HT-29 (cell line): ENCODE results near the gene TGM6. TPM values are rescaled to one million over a fixed set of nuclear protein-coding genes. Genes with fewer than 3 reads are reported as not detected.

ENCODE experiments used
- DNase-seq: peaks from one replicate; pipeline ENCODE4 v3.0.0-alpha.2; 2015; ENCODE audit warnings: low spot score
- total RNA-seq: library from RNA; depleted of rRNA; stranded (reverse); fragments of >200 nt; shearing (Covaris generic); gene quantifications from 2 replicates; pipeline ENCODE4 v1.2.3, GENCODE V29; 2014; rRNA removed

Gene TGM6
- total RNA-seq = not detected in 2 replicates

GRCh38 chr20:2380601-2381000 is at the start of gene TGM6:
Gene TGM6, plus strand, starts transcription at chr20:2380901. Its CDS starts 68 bp downstream, at chr20:2380969.
- no peak for DNase-seq

GRCh38 chr20:2331106-2331505 is 49.6 kb upstream of the TGM6 start:
- no peak for DNase-seq

DNA sequence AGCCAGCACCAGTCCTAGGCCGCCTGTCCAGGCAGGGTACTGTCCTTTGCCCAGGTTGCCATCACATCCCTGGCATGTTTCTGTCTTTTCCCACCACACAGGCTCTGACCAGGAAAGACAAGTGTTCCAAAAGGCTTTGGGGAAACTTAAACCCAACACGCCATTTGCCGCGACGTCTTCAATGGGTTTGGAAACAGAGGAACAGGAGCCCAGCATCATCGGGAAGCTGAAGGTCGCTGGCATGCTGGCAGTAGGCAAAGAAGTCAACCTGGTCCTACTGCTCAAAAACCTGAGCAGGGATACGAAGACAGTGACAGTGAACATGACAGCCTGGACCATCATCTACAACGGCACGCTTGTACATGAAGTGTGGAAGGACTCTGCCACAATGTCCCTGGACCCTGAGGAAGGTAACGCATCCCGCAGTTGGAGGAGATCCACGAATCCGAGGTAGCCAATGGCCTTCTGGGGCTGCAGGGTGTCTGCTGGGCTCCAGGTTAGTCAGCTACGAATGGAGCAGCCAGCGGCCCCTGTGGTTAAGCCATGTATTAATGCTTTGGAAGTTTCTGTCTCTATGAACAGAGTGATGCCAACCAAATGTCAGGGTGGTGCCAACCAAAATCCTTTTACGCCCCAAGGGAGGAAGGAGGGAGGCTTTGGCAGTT is 48.7 kb upstream of the TGM6 start:
- DNase-seq = no peak

- DNase-seq = no peak
Observed at GRCh38 chr20:2332711-2333110, 48.0 kb upstream of the TGM6 start.

GRCh38 chr20:2333821-2334220 is 46.9 kb upstream of the TGM6 start:
- DNase-seq = no peak

DNA sequence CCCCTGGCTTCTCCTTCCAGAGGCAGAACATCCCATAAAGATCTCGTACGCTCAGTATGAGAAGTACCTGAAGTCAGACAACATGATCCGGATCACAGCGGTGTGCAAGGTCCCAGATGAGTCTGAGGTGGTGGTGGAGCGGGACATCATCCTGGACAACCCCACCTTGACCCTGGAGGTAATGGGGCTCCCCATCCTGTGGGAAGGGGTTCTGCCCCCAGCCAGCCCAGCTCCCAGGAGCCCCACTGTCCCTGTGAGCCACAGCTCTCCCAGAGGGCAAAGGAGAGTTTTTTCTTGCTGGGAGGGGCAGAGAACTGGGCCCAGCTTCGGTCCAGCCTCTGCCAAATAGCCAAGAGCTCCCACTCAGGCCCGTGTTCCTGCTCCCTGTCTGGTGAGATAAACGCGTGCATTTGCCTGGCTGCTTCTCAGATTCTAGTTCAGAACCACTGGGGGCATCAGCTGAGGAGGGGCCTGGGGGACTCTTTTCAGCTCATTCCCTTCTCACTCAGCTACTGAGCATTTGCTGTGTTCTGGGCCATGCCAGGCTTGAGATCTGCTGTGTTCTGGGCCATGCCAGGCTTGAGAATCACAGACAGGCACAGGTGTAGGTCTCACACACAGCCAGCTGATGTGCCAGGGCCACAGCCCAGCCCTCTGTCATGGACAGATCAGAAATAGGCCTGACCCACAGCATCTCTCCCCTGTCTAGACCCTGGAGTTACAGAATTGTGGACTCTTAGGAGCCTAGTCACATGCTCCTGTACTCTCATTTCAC is 45.4 kb upstream of the TGM6 start:
- DNase-seq = no peak

- DNase-seq = no peak
Observed at GRCh38 chr20:2336471-2336870, 44.2 kb upstream of the TGM6 start.

GRCh38 chr20:2337142-2337541 is 43.6 kb upstream of the TGM6 start:
- no peak for DNase-seq

- no peak for DNase-seq
Observed at GRCh38 chr20:2338411-2339066, 42.2 kb upstream of the TGM6 start.

GRCh38 chr20:2340136-2340535 is 40.6 kb upstream of the TGM6 start:
- DNase-seq = no peak

DNA sequence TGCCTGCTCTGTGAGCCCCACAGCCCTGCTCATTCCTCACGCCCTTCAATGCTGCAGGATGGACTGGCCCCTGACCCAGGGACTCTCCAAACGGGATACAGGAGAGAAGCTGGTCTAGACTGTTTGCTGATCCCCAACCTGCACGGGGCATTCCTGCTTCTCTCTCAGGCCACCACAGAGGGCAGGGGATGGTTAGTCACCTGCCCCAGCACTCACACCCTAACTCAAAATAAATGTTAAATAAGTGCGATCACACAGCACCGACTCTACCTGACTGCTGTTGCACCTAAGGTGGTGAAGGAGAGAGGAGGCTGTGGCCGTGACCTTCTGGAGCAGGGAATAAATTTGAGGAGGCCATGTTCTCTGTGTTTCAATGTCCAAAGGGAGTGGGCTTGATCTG is 39.9 kb upstream of the TGM6 start:
- no peak for DNase-seq

DNA sequence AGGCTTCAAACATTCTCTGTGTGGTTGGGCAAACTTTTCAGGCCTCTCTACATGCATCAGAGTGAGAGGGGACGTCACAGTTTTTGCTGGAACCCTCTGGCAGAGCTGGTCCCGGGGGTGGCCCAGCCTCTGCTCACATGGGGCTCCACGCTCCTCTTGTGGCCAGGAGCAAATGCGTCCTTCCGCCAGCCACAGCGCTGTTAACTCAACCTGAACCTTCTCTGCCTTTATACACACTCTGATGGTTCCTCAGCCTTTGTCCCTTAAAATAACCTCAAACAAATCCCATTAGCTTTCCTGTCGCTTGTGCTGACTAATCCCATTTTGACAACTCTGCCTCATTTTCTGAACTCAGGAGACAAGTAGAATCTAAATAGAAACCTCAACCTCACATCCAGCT is 39.4 kb upstream of the TGM6 start:
- no peak for DNase-seq

DNA sequence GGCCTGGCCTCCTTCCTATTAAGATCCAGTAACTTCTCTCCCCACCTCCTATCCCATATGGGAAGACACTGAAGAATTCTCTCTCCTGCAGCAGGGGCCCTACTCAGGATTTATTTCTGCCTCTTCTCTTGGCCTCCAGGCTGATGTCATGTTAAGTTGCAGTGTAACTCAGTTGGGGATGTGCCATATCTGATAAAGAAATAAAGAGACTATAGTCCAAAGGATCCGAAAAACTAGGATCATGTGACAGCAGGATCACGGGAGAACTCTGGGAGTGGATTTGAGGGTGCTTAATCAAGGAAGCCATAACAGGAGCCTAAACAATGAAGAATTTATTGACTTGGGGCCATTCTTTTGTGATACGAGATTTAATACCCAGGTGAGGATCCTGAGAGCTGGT is 38.5 kb upstream of the TGM6 start:
- no peak for DNase-seq

DNA sequence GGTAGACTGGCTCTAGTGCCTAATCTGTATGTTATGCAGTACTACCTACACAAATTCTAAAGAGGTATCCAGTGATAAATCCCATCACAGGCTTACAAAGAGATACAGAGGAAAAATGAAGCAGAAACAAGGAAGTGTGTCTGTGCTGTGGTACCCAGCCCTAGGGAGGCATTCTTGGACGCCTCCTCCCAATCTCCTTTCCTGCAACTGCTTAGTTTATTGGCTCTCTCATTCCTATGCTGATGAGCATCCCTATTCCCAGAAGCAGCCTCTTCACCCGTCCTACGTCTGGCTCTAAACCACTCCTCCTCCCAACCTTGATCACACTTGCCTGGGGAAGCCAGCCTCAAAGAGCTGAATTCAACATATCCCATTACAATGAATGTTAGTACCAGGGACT is 34.5 kb upstream of the TGM6 start:
- no peak for DNase-seq

GRCh38 chr20:2348336-2348735 is 32.4 kb upstream of the TGM6 start:
- no peak for DNase-seq

DNA sequence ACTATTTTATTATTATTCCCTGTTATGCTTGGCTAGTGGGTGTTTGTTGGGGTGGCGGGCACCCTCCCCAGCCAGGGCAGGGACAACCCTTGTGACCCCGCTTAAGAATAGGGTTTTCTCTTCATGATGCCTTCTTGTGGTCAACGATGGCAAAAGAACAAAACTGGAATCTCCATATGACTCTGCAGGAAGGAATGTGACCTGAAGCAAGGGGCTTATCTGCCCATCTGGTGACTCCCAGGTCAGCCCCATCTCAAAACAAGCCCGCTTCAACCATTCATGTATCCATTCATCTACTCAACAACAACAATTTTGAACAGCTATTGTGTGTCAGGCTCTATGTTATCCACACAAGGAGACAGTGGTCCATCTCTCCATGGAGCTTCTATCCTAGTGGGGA is 30.9 kb upstream of the TGM6 start:
- no peak for DNase-seq

GRCh38 chr20:2350606-2351005 is 30.1 kb upstream of the TGM6 start:
- DNase-seq = no peak

- DNase-seq = no peak
Observed at GRCh38 chr20:2353231-2353630, 27.5 kb upstream of the TGM6 start.

DNA sequence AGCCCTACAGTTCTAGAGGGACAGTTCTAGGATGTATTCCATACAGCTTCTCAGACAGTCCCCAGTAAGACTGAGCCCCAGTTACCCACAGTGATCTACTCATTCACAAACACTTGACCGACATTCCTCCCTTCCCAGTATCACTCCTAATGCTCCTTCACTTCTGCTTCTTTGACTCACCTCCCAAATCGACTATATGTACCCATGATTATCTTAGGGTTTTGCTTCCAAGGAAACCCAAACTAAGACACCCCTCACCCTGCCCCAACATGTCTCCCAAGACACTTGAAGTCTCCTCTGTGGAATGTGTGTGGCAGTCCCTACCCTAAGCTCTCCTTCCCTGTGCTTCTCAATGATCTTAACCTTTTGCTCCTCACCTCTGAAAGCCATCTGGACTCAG is 23.6 kb upstream of the TGM6 start:
- DNase-seq = no peak

DNA sequence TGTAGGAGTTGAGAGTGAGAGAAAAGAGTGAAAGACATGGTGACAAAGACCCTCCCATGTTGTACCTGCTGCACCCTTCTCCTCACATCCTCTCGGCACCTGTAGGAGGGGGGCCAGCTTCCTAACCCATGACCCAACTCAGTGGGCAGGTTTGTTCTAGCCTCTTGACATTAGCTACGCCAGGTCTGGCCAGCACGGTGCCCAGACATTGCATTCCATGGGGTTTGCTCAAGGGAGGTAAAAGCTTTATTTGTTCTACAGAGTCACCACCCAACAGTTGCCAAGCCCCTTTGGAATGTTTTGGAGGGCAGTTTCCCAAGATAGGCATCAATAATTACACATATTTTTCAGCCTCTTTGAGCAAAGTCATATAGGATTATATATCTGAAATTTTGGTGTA is 22.7 kb upstream of the TGM6 start:
- DNase-seq = no peak

- DNase-seq = no peak
Observed at GRCh38 chr20:2361035-2361593, 19.6 kb upstream of the TGM6 start.

- DNase-seq = no peak
Observed at GRCh38 chr20:2363187-2363586, 17.5 kb upstream of the TGM6 start.

- no peak for DNase-seq
Observed at GRCh38 chr20:2363587-2363986, 17.1 kb upstream of the TGM6 start.
